ENCODE data around the gene RAB31.

Gene RAB31

DNA sequence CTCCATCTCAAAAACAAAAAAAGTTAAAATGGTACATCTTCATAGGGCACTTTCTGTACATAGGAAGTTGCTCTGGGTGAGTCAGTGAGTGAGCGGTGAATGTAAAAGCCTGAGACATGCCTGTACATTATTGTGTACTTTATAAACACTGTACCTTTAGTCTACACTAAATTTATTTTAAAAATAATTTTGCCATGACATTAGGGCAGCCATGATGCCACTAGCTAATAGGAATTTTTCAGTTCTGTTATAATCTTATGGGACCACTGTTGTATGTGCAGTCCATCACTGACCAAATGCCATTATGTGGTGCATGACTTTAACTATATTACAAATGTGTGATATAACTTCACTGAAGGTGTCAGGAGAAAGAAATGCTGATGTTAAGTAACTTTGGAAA, 166.6 kb downstream of the RAB31 start:
- TF ChIP-seq, protein P1, sequence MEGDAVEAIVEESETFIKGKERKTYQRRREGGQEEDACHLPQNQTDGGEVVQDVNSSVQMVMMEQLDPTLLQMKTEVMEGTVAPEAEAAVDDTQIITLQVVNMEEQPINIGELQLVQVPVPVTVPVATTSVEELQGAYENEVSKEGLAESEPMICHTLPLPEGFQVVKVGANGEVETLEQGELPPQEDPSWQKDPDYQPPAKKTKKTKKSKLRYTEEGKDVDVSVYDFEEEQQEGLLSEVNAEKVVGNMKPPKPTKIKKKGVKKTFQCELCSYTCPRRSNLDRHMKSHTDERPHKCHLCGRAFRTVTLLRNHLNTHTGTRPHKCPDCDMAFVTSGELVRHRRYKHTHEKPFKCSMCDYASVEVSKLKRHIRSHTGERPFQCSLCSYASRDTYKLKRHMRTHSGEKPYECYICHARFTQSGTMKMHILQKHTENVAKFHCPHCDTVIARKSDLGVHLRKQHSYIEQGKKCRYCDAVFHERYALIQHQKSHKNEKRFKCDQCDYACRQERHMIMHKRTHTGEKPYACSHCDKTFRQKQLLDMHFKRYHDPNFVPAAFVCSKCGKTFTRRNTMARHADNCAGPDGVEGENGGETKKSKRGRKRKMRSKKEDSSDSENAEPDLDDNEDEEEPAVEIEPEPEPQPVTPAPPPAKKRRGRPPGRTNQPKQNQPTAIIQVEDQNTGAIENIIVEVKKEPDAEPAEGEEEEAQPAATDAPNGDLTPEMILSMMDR (IDR thresholded peaks at IDR 0.05): no peak

DNA sequence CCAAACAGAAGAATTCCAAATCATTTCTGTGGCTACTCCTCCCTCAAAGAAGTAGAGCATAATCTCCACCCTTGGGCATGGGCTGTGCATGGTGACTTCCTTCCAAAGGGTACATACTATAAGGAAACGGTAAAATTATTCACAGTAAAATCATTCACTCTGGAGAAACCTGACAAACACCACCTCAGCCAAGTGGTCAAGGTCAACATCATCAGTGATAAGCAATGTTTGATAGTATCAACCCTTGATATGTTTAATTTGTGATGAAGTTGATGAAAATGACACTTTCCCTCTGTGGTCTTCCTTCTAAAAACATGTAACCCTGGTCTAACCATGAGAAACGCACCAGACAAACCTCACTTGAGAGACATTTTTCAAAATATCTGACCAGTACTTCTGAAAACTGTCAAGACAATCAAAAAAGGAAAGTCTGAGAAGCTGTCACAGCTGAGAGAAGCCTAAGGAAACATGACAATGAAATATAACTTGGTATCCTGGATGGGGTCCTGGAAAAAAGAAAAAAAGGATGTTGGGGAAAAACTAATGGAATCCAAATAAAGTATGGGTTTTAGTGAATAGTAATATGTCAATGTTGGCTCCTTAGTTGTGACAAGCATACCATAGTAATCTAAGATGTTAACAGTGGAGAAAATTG, 168.2 kb downstream of the RAB31 start:
- TF ChIP-seq, protein P1 (IDR thresholded peaks at IDR 0.05): no peak

DNA sequence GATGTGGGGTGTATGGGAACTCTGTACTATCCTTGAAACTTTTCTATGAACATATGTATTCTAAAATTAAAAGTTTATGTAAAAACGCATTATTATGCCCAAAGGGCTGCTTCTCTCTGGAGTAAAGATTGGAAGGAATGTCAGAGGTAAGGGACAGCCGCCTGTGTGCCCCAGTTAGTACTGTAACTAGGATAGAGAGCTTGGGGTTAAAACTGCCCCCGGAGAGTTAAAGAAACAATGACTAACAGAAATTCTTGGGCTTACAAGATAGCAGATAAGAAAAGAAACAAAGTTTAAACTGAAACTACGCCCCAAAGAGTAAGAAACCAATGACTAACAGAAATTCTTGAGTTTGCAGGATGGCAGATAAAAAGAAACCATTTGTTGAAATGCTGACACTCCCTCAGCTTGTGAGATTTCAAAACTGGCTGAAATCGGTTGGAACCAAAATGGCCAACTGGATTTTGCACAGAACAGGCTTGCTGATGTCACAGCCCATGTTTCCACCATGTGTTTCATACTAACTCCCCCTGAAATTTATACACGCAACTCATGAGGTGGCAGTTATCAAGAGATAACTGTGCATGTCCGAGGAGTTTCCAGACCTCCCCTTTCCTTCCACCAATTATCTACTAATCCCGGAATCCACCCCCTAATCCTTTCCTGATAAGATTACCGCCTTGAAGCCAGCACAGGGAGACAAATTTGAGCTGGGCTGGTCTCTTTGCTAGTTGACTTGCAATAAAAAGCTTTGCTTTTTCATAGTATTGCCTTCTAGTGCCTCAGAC, 169.0 kb downstream of the RAB31 start:
- TF ChIP-seq, protein P1 (IDR thresholded peaks at IDR 0.05): no peak

DNA sequence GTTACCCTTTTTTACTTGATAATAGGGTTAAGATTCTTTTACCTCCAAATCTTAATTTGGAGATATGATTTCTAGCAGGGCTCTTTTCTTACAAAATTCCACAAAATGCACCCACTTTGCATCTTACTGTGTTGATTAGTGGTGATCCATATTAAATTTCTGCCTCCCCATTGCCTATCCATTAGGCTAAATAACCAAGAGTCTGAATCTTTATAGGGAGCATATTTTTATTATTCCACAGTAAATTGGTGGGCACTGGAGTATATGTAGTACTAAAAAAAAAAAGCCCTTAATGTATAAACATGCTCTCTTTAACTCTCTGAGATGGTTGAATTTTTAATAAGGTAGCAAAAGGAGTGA, 169.5 kb downstream of the RAB31 start:
- TF ChIP-seq, protein P1 (IDR thresholded peaks at IDR 0.05): no peak

DNA sequence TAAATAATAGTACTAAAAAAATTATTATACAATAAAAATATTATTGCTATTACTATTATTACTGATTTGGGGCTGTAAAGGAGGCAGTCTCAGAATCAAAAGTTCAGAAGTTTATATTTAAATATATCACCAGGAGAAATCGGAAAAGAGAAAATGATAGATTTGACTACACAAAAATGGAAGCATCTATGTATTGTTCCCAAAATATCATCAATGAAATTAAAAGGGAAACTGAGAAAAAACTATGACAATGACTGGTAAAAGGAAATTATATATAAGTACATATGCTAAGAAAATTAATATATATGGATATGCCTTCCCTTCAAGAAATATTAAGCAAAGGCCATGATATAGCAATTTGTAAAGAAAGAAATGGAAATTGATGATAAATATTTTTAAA, 170.0 kb downstream of the RAB31 start:
- TF ChIP-seq, protein P1 (IDR thresholded peaks at IDR 0.05): no peak

DNA sequence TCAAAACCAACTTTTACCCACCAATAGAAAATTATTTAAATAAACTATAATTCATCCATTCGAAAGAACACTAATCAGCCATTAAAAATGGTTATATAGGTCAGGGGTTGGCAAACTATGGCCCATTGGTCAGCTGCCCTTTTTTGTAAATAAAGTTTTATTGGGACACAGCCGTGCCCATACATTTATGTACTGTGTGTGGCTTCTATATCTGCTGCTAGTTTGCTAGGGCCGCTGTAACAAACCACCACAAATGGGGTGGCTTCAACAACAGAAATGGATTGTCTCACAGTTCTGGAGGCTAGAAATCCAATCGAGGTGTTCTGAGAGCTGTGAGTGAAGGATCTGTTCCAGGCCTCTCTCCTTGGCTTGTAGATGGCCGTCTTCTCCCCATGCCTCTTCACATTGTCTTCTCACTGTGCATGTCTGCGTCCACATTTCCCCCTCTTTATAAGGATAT, 170.7 kb downstream of the RAB31 start:
- TF ChIP-seq, protein P1 (IDR thresholded peaks at IDR 0.05): no peak

DNA sequence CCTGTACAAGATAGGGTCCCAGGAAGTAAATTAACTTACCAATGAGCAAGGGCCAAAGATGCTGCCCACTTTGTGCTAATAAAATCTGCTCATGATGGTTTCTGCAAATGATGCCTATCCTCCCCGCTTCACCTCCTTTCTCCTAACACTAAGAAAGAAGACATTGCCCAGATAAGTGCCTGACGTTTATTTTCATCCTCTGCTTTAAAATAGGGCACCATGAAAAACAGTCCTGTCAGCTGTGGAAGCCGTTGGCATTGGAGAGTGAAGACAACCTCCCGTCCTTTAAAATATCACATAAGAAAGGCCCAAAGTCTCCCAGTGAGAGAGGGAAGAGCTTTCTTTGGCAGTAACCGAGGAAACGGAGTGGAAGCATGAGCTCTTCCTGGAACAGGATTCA, 176.0 kb downstream of the RAB31 start:
- TF ChIP-seq, protein P1 (IDR thresholded peaks at IDR 0.05): no peak
